ENCODE data around the gene OR10A3.

GRCh38 chr11:7965386-7965785, 23.9 kb upstream of the OR10A3 start, which contains the start of gene NLRP10:
- TF ChIP-seq, protein P1, sequence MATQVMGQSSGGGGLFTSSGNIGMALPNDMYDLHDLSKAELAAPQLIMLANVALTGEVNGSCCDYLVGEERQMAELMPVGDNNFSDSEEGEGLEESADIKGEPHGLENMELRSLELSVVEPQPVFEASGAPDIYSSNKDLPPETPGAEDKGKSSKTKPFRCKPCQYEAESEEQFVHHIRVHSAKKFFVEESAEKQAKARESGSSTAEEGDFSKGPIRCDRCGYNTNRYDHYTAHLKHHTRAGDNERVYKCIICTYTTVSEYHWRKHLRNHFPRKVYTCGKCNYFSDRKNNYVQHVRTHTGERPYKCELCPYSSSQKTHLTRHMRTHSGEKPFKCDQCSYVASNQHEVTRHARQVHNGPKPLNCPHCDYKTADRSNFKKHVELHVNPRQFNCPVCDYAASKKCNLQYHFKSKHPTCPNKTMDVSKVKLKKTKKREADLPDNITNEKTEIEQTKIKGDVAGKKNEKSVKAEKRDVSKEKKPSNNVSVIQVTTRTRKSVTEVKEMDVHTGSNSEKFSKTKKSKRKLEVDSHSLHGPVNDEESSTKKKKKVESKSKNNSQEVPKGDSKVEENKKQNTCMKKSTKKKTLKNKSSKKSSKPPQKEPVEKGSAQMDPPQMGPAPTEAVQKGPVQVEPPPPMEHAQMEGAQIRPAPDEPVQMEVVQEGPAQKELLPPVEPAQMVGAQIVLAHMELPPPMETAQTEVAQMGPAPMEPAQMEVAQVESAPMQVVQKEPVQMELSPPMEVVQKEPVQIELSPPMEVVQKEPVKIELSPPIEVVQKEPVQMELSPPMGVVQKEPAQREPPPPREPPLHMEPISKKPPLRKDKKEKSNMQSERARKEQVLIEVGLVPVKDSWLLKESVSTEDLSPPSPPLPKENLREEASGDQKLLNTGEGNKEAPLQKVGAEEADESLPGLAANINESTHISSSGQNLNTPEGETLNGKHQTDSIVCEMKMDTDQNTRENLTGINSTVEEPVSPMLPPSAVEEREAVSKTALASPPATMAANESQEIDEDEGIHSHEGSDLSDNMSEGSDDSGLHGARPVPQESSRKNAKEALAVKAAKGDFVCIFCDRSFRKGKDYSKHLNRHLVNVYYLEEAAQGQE (IDR thresholded peaks at IDR 0.05; ENCODE audit: insufficient read depth in 1 of 2, low read depth in 2 of 2, low read length in 2 of 2) = no peak
- no peak for TF ChIP-seq SIN3A (IDR thresholded peaks at IDR 0.05; ENCODE audit: borderline replicate concordance, insufficient read depth, low read length)

Measured in PFSK-1 (cell line).